GM12891 (cell line): ENCODE measurements around the gene ZSCAN26.
A peak's percentile ranks its signal among the peaks of the same experiment; 100 is the strongest.

Experiments used
- POLR2A ChIP-seq: IDR thresholded peaks from 2 replicates; pipeline ENCODE4 v1.6.1; 2011; ENCODE audit warnings: low read depth, low read length, control low read depth
- SPI1 ChIP-seq: IDR thresholded peaks from 2 replicates; pipeline ENCODE4 v1.6.1; 2011; ENCODE audit warnings: low read depth, low read length, control low read depth

GRCh38 chr6:28254121-28254519, 12.8 kb upstream of the ZSCAN26 start:
- no peak for TF ChIP-seq SPI1
- TF ChIP-seq POLR2A, result peak; percentile 81
